ENCODE measurements around the gene ECE2.

The ECE2 gene

GRCh38 chr3:184275961-184276910 lies at the start of gene ECE2:
TSS of gene ECE2 (plus strand) at chr3:184276022. CDS start at chr3:184276154, 132 bp downstream.
- DNase-seq = no peak

GRCh38 chr3:184227481-184227935 lies 48.3 kb upstream of the ECE2 start:
- no peak for DNase-seq

- no peak for DNase-seq
Observed at GRCh38 chr3:184228376-184229137, 47.3 kb upstream of the ECE2 start.

GRCh38 chr3:184229394-184230080 lies 46.3 kb upstream of the ECE2 start, which contains the start of gene VWA5B2:
TSS of gene VWA5B2 (plus strand) at chr3:184229585. CDS start at chr3:184230529, 944 bp downstream.
- DNase-seq = peak; percentile 81

- DNase-seq = peak; percentile 82
Observed at GRCh38 chr3:184230081-184230602, 45.7 kb upstream of the ECE2 start.

GRCh38 chr3:184230603-184231528 lies 45.0 kb upstream of the ECE2 start:
- peak; percentile 51 for DNase-seq

- DNase-seq = no peak
Observed at GRCh38 chr3:184231671-184232070, 44.2 kb upstream of the ECE2 start.

GRCh38 chr3:184233127-184233843 lies 42.5 kb upstream of the ECE2 start:
- DNase-seq = no peak

- DNase-seq = no peak
Observed at GRCh38 chr3:184234224-184234623, 41.6 kb upstream of the ECE2 start.

- DNase-seq = no peak
Observed at GRCh38 chr3:184234671-184235380, 41.0 kb upstream of the ECE2 start.

GRCh38 chr3:184235381-184236032 lies 40.3 kb upstream of the ECE2 start:
- peak; percentile 93 for DNase-seq

GRCh38 chr3:184236033-184236410 lies 39.8 kb upstream of the ECE2 start:
- no peak for DNase-seq

- DNase-seq = no peak
Observed at GRCh38 chr3:184236636-184237035, 39.2 kb upstream of the ECE2 start.

GRCh38 chr3:184237211-184237610 lies 38.6 kb upstream of the ECE2 start:
- DNase-seq = no peak

- DNase-seq = no peak
Observed at GRCh38 chr3:184237807-184238206, 38.0 kb upstream of the ECE2 start.

- no peak for DNase-seq
Observed at GRCh38 chr3:184238246-184238818, 37.5 kb upstream of the ECE2 start.

- DNase-seq = no peak
Observed at GRCh38 chr3:184239221-184239620, 36.6 kb upstream of the ECE2 start.

- DNase-seq = no peak
Observed at GRCh38 chr3:184239708-184240107, 36.1 kb upstream of the ECE2 start.
